ENCODE results near the gene RMDN2. TPM values are rescaled to one million over a fixed set of nuclear protein-coding genes. Genes with fewer than 3 reads are reported as not detected.

Gene RMDN2
- total and polyA plus RNA-seq, 2 experiments from 2014 or later, result 3.4 to 3.6 TPM

DNA sequence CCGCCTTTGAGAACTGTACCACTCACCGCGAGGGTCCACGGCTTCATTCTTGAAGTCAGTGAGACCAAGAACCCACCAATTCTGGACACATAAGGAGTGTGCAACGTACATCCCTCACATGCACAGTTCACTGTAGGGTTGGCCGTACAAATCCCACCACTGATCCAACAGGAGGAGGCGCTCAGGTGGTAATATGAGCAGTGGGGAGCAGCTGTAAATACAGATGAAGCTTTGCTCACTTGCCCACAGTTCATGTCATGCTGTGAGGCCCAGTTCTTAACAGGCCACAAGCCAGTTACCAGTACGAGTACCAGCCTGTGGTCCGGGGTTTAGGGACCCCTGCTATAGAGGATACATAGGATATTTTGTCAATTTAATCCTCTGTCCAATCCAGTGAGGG, 96.5 kb downstream of the RMDN2 start (continued):
- TF ChIP-seq, protein P1, sequence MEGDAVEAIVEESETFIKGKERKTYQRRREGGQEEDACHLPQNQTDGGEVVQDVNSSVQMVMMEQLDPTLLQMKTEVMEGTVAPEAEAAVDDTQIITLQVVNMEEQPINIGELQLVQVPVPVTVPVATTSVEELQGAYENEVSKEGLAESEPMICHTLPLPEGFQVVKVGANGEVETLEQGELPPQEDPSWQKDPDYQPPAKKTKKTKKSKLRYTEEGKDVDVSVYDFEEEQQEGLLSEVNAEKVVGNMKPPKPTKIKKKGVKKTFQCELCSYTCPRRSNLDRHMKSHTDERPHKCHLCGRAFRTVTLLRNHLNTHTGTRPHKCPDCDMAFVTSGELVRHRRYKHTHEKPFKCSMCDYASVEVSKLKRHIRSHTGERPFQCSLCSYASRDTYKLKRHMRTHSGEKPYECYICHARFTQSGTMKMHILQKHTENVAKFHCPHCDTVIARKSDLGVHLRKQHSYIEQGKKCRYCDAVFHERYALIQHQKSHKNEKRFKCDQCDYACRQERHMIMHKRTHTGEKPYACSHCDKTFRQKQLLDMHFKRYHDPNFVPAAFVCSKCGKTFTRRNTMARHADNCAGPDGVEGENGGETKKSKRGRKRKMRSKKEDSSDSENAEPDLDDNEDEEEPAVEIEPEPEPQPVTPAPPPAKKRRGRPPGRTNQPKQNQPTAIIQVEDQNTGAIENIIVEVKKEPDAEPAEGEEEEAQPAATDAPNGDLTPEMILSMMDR (conservative IDR thresholded peaks at IDR 0.05; ENCODE audit: low read depth in 2 of 2), result no peak; a peak in 1 of 4 replicates
- no peak for TF ChIP-seq ZNF331 (CRISPR knock-in tag; IDR thresholded peaks at IDR 0.05; ENCODE audit: low read depth)
- TF ChIP-seq, protein P2, sequence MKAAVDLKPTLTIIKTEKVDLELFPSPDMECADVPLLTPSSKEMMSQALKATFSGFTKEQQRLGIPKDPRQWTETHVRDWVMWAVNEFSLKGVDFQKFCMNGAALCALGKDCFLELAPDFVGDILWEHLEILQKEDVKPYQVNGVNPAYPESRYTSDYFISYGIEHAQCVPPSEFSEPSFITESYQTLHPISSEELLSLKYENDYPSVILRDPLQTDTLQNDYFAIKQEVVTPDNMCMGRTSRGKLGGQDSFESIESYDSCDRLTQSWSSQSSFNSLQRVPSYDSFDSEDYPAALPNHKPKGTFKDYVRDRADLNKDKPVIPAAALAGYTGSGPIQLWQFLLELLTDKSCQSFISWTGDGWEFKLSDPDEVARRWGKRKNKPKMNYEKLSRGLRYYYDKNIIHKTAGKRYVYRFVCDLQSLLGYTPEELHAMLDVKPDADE (IDR thresholded peaks at IDR 0.05), result no peak

DNA sequence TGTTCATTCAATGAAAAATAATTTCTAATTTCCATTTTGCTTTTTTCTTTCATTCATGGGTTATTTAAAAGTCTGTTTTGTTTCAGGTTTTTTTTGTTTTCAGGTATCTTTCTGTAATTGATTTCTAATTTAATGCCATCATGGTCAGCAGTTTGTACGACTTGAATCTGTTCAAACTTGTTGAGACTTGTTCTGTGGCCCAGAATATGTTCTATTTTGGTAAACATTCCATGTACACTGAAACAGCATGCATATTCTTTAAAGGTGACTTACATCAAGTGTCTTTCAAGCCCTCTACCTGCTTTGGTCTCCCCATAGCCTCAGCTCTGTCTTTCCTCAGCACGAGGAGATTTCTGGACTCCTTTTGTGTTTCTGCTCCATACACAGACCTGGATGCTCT, 101.8 kb downstream of the RMDN2 start:
- H3K9me2 ChIP-seq (ENCODE audit: insufficient read depth), result no peaks in the 10 kb centered on the region
- no peak overlapping the region; the same call in 1 of the 2 replicates for H2AFZ ChIP-seq
- ATAC-seq (no peak), DNase-seq (ENCODE audit: low spot score) (no peak)
- H3K27me3 ChIP-seq (ENCODE audit: insufficient read depth), result no peaks in the 10 kb centered on the region
- no peaks in the 10 kb centered on the region for H3K36me3 ChIP-seq (ENCODE audit: insufficient read depth)
- no peak overlapping the region for H3K4me3 ChIP-seq
- no peaks in the 10 kb centered on the region for H3K4me1 ChIP-seq (ENCODE audit: insufficient read depth)
- H3K79me2 ChIP-seq (replicated peaks; ENCODE audit: insufficient read depth), result no peaks in the 10 kb centered on the region
- Mint-ChIP-seq H3K36me3 (ENCODE audit: low read depth) (no peaks in the 10 kb centered on the region), H3K27ac (no peak overlapping the region), H3K4me3 (no peak overlapping the region), H3K27me3 (ENCODE audit: insufficient read depth, low read depth, poor library complexity) (no peaks in the 10 kb centered on the region), H3K4me1 (0 out of 3 replicates have a peak, but pooled peaks cover 2% of the 10 kb centered on the region), H3K9me3 (no peaks in the 10 kb centered on the region)
- no peaks in the 10 kb centered on the region for H4K20me1 ChIP-seq (replicated peaks; ENCODE audit: insufficient read depth)
- H3K27ac ChIP-seq (ENCODE audit: low read depth), result no peak overlapping the region
- H3K4me2 ChIP-seq, result no peak overlapping the region
- H3F3A ChIP-seq (replicated peaks; ENCODE audit: low read depth), result no peaks in the 10 kb centered on the region
- no peak for TF ChIP-seq STAT1 (IDR thresholded peaks at IDR 0.05; ENCODE audit: unreplicated experiment)
- no peak for TF ChIP-seq EZH2 (IDR thresholded peaks at IDR 0.05; ENCODE audit: low read depth, unreplicated experiment)
- TF ChIP-seq POLR2AphosphoS5 (IDR thresholded peaks at IDR 0.05; ENCODE audit: low read depth), result no peak
- no peak for TF ChIP-seq ZNF331 (CRISPR knock-in tag; IDR thresholded peaks at IDR 0.05; ENCODE audit: low read depth)
- TF ChIP-seq EZH2phosphoT487 (IDR thresholded peaks at IDR 0.05; ENCODE audit: unreplicated experiment), result no peak
- TF ChIP-seq, protein P3, sequence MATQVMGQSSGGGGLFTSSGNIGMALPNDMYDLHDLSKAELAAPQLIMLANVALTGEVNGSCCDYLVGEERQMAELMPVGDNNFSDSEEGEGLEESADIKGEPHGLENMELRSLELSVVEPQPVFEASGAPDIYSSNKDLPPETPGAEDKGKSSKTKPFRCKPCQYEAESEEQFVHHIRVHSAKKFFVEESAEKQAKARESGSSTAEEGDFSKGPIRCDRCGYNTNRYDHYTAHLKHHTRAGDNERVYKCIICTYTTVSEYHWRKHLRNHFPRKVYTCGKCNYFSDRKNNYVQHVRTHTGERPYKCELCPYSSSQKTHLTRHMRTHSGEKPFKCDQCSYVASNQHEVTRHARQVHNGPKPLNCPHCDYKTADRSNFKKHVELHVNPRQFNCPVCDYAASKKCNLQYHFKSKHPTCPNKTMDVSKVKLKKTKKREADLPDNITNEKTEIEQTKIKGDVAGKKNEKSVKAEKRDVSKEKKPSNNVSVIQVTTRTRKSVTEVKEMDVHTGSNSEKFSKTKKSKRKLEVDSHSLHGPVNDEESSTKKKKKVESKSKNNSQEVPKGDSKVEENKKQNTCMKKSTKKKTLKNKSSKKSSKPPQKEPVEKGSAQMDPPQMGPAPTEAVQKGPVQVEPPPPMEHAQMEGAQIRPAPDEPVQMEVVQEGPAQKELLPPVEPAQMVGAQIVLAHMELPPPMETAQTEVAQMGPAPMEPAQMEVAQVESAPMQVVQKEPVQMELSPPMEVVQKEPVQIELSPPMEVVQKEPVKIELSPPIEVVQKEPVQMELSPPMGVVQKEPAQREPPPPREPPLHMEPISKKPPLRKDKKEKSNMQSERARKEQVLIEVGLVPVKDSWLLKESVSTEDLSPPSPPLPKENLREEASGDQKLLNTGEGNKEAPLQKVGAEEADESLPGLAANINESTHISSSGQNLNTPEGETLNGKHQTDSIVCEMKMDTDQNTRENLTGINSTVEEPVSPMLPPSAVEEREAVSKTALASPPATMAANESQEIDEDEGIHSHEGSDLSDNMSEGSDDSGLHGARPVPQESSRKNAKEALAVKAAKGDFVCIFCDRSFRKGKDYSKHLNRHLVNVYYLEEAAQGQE (IDR thresholded peaks at IDR 0.05; ENCODE audit: unreplicated experiment), result no peak
- TF ChIP-seq JUNB (IDR thresholded peaks at IDR 0.05; ENCODE audit: unreplicated experiment), result no peak
- no peak for TF ChIP-seq CREB1 (CRISPR knock-in tag; IDR thresholded peaks at IDR 0.05; ENCODE audit: low read depth)
- no peak for TF ChIP-seq NANOG (IDR thresholded peaks at IDR 0.05; ENCODE audit: borderline replicate concordance)
- TF ChIP-seq, protein P4, sequence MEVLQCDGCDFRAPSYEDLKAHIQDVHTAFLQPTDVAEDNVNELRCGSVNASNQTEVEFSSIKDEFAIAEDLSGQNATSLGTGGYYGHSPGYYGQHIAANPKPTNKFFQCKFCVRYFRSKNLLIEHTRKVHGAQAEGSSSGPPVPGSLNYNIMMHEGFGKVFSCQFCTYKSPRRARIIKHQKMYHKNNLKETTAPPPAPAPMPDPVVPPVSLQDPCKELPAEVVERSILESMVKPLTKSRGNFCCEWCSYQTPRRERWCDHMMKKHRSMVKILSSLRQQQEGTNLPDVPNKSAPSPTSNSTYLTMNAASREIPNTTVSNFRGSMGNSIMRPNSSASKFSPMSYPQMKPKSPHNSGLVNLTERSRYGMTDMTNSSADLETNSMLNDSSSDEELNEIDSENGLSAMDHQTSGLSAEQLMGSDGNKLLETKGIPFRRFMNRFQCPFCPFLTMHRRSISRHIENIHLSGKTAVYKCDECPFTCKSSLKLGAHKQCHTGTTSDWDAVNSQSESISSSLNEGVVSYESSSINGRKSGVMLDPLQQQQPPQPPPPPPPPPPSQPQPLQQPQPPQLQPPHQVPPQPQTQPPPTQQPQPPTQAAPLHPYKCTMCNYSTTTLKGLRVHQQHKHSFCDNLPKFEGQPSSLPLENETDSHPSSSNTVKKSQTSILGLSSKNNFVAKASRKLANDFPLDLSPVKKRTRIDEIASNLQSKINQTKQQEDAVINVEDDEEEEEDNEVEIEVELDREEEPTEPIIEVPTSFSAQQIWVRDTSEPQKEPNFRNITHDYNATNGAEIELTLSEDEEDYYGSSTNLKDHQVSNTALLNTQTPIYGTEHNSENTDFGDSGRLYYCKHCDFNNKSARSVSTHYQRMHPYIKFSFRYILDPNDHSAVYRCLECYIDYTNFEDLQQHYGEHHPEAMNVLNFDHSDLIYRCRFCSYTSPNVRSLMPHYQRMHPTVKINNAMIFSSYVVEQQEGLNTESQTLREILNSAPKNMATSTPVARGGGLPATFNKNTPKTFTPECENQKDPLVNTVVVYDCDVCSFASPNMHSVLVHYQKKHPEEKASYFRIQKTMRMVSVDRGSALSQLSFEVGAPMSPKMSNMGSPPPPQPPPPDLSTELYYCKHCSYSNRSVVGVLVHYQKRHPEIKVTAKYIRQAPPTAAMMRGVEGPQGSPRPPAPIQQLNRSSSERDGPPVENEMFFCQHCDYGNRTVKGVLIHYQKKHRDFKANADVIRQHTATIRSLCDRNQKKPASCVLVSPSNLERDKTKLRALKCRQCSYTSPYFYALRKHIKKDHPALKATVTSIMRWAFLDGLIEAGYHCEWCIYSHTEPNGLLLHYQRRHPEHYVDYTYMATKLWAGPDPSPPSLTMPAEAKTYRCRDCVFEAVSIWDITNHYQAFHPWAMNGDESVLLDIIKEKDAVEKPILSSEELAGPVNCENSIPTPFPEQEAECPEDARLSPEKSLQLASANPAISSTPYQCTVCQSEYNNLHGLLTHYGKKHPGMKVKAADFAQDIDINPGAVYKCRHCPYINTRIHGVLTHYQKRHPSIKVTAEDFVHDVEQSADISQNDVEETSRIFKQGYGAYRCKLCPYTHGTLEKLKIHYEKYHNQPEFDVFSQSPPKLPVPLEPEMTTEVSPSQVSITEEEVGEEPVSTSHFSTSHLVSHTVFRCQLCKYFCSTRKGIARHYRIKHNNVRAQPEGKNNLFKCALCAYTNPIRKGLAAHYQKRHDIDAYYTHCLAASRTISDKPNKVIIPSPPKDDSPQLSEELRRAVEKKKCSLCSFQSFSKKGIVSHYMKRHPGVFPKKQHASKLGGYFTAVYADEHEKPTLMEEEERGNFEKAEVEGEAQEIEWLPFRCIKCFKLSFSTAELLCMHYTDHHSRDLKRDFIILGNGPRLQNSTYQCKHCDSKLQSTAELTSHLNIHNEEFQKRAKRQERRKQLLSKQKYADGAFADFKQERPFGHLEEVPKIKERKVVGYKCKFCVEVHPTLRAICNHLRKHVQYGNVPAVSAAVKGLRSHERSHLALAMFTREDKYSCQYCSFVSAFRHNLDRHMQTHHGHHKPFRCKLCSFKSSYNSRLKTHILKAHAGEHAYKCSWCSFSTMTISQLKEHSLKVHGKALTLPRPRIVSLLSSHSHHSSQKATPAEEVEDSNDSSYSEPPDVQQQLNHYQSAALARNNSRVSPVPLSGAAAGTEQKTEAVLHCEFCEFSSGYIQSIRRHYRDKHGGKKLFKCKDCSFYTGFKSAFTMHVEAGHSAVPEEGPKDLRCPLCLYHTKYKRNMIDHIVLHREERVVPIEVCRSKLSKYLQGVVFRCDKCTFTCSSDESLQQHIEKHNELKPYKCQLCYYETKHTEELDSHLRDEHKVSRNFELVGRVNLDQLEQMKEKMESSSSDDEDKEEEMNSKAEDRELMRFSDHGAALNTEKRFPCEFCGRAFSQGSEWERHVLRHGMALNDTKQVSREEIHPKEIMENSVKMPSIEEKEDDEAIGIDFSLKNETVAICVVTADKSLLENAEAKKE (CRISPR knock-in tag; IDR thresholded peaks at IDR 0.05), result no peak
- TF ChIP-seq, protein P2 (IDR thresholded peaks at IDR 0.05), result no peak

All from GM23338 (cell line).